D721Med (cell line): ENCODE measurements around the gene MTUS2.

ENCODE experiments used
- DNase-seq: peaks from one replicate; pipeline ENCODE4 v3.0.0; 2011; ENCODE audit warnings: low spot score; ENCODE audit not compliant: insufficient read length
- FAIRE-seq: peaks from 2 replicates; lab custom pipeline; 2011; peaks lifted over from hg19 to GRCh38; lab: Jason Lieb, UNC
- TF ChIP-seq, protein P1 (sequence below): IDR thresholded peaks from 2 replicates; pipeline ENCODE4 v1.5.1; 2012; ENCODE audit warnings: mild to moderate bottlenecking, control low read depth; ENCODE audit not compliant: insufficient read depth; ENCODE audit errors: missing control alignments

MTUS2 gene

DNA sequence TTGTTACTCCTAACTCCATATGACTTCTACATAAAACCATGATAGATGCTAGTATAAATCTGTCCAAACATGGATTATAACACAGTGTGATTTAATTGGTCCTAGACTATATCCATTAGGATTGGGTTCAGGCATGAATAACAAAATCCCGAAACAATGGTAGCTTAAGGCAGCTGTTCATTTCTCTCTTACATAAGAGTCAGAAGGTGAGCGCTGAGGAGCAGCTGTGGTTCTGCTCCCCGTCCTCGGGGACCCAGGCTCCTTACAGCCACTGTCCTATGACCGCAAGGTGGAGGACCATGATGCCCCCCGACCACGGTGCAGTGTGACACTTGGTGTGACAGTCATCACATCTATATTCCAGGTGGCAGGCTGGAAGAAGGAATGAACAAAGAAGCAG is 629.6 kb downstream of the MTUS2 start:
- TF ChIP-seq, protein P1, sequence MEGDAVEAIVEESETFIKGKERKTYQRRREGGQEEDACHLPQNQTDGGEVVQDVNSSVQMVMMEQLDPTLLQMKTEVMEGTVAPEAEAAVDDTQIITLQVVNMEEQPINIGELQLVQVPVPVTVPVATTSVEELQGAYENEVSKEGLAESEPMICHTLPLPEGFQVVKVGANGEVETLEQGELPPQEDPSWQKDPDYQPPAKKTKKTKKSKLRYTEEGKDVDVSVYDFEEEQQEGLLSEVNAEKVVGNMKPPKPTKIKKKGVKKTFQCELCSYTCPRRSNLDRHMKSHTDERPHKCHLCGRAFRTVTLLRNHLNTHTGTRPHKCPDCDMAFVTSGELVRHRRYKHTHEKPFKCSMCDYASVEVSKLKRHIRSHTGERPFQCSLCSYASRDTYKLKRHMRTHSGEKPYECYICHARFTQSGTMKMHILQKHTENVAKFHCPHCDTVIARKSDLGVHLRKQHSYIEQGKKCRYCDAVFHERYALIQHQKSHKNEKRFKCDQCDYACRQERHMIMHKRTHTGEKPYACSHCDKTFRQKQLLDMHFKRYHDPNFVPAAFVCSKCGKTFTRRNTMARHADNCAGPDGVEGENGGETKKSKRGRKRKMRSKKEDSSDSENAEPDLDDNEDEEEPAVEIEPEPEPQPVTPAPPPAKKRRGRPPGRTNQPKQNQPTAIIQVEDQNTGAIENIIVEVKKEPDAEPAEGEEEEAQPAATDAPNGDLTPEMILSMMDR = no peak
- FAIRE-seq (no peak), DNase-seq (no peak)

DNA sequence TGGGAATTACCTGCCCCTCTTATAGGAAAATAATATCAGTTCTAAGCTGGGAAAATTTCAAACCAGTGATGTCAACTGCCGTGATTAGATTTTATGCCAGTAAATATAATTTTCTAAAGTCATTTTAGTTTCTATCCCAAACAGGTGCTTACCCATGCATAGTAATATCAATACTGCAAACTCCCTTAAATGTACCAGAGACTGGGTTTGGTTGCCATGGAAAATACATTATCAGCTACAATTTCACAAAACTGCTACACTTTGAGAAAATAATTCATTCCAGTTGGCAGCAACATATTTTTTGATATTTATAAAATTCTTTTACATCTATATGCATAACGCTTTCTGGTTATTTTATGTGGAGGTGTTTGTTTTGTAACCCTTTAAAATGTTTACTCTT is 631.8 kb downstream of the MTUS2 start:
- TF ChIP-seq, protein P1 = no peak

DNA sequence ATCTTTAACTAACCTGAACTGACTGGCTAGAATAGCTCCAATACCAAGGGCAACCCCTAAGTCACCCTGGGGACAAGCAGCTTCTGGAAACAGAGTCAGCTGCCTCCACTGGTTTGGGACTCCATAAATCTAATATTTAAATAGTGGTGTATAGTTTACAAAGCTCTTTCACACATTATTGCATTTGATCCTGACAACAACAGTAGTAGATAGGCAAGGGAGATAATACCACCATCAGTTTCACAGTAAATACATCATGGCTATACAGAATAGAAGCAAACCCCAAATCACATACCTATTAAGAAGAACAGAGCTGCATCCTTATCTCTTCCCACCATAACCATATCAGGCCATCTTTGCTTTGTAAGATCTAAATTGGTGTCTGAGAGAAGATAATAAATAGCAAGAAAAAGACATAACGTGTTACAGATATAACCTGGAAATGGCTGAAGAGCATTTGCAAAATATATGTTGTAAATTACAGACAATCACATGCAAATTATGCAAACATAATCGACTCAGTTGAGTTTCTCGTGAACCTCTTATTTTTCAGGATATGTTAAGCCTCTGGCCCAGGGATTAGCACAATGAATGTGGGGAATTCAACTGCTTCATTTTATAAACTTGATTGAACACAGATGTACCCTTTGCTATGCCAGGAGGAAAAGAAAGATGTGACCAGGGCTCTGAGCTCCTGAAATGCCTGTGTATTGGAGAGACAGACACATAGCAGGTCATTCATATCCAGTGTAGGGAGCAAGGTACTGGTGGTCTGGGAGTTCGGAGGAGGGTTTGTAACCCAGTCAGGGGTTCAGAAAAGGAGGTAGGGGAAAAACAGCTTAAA is 632.9 kb downstream of the MTUS2 start:
- FAIRE-seq = no peak
- TF ChIP-seq, protein P1 = no peak
- DNase-seq = no peak

More for the DNA sequence above, 631.8 kb downstream of the MTUS2 start:
- FAIRE-seq = no peak
- no peak for DNase-seq

DNA sequence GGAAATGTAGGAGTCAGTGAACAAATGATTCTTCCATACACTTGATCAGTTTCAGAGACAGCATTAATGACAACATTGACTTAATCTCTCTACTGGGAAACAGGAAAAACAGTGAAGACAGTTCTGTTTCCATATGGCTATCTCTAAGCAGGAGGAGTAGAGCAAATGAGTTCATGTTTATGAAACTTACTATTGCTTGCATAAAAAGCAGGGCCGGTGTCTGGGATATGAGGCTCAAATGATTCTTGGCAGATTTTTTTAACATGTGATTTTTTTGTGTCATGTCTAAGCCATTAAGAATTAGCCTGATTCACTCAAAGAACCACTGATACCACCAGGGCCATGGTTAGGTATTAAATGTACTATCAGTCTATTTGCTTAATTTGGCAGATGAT is 633.5 kb downstream of the MTUS2 start:
- no peak for FAIRE-seq
- TF ChIP-seq, protein P1 = no peak
- no peak for DNase-seq

DNA sequence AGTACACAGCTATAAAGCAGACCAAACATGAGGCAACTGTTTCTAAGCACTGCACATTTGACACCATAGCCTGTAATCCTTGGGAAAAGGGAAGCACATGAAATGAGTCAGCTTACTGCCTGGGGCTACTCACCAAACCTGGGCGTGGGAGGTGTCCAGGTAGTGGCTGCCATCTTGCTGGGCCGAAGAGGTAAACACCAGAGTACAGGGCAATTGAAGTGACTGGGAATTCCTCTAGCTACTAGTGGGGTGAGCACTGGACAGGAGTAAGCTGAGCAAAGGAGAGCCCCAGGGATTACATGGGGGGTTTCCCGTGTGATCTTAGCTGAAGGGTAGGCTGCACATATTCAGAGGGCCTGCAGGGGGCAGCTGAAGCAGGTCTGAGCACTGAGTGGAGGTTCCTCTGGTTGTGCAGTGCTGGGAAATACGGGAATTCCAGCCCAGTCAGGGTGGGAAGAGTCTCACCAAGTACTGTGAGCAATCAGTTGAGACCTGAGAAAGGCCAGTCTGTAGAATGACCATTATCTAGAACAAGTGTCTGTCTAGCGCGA is 634.9 kb downstream of the MTUS2 start:
- no peak for DNase-seq
- no peak for FAIRE-seq
- TF ChIP-seq, protein P1 = peak; percentile 36

DNA sequence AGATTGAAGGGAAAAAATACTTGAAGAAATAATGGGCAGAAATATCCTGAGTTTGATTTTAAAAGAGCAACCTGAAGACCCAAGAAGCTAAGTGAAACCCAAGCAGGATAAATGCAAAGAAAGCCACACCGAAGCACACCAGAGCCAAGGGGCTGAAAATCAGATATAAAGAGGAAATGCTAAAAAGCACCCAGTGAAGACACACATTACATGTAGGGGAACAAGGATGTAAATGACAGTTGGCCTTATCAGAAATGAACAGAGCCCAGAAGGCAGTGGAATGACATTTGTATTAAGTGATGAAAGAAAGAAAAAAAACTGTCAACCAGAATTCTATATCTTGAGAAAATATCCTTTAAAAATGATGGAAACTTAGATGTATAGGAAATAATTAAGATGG is 636.3 kb downstream of the MTUS2 start:
- FAIRE-seq (no peak), DNase-seq (no peak)
- TF ChIP-seq, protein P1 = no peak

DNA sequence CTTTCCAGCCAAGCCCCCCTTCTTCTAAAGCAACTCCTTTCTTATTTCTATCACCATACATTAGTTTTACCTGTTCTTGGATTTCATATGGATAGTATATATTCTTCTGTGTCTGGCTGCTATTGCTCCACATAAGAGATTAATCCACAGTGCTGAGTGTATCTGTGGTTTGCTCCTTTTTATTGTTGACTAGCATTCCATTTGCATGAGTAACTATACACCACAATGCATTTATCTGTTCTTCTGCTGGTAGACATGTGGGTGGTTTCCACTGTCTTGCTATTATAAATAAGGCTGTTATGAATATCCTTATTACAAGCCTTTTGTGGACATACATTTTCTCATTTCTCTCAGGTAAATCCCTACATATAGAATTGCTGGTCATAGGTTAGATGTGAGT is 637.2 kb downstream of the MTUS2 start:
- no peak for DNase-seq
- no peak for FAIRE-seq
- TF ChIP-seq, protein P1 = no peak
